Pulmonary artery endothelial cell (primary cell): ENCODE measurements around the gene SPRR2D. TPM values are rescaled to one million over a fixed set of nuclear protein-coding genes. Genes with fewer than 3 reads are reported as not detected.
"Not testable (repeated sequence)": the region's sequence is repeated elsewhere in the genome, so short reads cannot be mapped to it uniquely, and the experiment has no call there.

Experiments
- DNase-seq: peaks from one replicate; pipeline ENCODE4 v3.0.0-alpha.2; 2011; ENCODE audit warnings: low read depth, low spot score
- total RNA-seq: library from RNA; depleted of rRNA; stranded (reverse); fragments of >200 nt; gene quantifications from 2 replicates; pipeline ENCODE4 v1.2.3, GENCODE V29; 2014

SPRR2D gene
- total RNA-seq, 1 donor from 2014 or later: not detected

DNA sequence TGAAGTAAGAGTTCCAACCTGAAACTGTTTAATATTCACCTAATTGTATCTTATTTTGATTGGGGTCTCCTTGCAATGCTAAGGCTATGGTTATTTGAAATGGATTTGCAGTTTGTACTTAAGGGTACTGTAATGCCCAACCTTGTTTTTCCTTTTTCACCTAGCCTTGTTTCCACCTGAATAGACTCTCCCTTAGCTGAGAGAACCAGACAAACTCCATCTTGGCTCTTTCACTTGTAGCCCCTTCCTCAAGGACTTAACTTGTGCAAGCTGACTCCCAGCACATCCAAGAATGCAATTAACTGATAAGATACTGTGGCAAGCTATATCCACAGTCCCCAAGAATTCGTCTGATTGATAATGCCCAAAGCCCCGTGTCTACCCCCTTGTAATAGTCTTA, 19.1 kb downstream of the SPRR2D start:
- DNase-seq: not testable (repeated sequence)

DNA sequence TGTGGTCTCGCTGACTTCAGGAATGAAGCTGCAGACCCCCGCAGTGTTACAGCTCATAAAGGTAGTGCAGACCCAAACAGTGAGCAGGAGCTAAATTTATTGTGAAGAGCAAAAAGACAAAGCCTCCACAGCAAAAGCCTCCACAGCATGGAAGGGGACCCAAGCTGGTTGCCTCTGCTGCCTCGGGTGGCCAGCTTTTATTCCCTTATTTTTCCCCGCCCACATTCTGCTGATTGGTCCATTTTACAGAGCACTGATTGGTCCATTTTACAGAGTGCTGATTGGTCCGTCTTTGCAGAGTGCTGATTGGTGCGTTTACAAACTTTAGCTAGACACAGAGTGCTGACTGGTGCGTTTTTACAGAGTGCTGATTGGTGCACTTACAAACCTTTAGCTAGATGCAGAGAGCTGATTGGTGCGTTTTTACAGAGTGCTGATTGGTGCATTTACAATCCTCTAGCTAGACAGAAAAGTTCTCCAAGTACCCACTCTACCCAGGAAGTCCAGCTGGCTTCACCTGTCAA, 29.6 kb downstream of the SPRR2D start:
- not testable (repeated sequence) for DNase-seq

DNA sequence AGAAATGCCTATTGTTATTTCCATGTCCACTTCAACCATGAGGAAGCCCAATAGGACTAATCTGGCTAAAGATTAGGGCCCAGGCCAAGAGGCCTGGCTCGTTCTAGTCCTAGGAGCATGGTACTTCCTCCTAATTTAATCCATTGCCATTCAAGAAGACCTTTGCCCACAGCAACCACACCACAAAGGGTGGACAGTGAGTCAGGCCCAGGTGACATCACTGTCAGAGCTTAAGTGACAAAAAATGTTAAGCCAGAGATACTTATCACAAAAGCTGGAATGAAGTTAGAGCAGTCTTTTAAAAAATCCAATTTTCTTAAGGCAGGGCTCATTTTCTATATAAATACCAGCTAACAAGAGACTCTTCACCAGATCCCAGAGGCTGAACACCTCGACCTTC, 39.5 kb downstream of the SPRR2D start, which contains the start of gene SPRR3:
SPRR3 (plus strand) TSS at position 368 of the 400 bp plus-strand sequence. CDS start 1,272 bp downstream, outside the sequence.
- DNase-seq: no peak

DNA sequence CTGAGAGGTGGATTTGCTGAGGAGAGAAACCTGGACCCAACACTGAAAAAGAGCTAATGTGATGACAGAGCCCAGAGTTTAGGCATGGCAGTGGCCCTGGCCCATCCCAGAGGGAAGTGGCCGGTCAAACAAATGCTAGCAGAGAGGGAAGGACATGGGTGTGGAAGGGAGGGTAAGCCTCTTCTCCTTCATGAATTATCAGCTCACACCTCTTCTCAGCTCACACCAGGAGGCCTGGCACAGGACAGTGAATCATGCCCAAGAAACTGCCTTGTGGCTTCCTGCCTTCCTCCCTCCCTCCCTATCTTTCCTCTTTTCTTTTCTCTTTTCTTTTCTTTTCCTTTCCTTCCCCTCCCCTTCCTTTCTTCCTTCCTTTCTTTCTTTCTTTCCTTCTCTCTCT, 40.6 kb downstream of the SPRR2D start:
- no peak for DNase-seq

DNA sequence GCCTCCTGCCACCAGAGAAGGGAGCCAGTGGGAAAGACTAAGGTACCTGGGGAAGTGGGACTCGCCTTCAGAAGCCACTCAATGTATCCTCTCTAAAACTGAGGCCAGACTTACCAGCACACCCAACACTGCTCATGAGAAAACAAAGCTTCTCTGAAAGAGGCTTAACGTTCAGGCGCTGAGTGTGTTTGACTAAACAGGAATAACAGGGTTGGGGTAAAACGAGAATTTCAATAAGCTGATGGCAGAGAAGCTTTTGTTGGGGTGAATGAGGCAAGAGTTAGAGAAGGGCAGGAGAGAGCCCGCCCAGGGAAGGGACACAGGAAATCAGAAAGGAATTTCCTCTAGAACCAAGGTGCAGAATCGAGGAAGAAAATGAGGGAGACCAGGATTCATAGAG, 41.1 kb downstream of the SPRR2D start:
- no peak for DNase-seq

DNA sequence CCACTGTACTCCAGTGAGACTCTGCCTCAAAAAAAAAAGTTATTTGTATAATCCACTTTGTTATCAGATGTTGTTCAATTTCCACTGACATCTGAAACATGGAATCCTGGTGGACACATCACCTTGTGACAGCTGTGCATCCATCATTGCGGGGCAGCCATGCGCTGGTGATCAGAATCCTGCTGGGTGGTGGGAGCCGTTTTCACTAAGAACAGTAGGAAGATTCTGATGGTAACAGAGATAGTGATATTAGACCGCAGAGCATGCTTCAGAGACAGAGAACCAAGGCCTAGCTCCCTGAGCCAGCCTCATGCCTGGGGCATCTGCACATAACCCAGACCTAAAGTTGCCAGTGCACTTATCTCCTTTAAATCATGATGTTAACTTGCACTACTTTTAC, 42.4 kb downstream of the SPRR2D start:
- DNase-seq: no peak

DNA sequence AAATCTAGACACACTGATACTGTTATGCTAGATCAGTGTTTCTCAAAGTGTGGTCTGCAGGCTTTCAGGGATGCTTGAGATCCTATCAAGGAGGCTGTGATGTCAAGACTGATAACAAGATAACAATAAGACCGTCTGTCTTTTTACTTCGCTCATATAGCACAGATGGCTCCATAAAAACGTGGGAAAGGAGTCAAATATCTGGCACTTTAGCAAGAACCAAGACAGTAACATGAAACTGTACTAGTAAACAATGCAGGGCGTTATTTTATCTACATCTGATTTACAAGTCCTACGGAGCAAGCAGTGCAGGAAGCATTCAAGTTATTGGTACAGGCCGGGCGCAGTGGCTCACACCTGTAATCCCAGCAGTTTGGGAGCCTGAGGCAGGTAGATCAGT, 43.0 kb downstream of the SPRR2D start:
- DNase-seq: no peak

DNA sequence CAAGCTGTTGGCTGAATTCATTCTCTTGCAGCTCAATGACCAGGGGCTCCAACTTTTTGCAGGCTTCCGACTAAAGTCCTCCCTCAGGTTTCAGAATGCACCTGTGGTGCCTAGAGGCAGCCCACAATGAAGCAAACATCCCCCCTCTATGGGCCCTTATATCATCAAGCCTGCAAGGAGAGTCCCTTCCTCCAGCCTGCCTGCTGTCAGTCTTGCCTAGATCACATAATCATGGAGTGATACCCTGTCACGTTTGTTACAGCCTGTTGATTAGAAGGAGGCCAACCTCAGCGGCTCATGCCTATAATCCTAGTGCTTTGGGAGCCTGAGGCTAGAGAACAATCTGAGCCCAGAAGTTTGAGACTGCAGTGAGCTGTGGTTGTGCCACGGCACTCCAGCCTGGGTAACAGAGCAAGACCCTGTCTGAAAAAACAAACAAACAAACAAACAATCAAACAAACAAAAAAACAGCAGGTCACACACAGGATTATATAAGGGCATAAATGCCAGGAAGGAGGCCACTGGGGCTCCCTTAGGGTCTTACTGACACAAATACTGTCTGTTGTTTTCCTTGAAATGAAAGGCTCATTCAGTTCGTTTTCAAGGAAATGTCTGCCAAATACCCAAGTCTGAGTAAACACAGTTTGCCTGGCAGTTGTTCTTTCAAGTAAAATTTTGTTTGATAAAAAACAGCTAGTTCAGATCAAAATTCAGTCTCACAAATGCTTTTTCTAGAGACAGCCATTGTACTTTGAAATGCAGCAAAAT, 44.1 kb downstream of the SPRR2D start:
- DNase-seq: no peak

DNA sequence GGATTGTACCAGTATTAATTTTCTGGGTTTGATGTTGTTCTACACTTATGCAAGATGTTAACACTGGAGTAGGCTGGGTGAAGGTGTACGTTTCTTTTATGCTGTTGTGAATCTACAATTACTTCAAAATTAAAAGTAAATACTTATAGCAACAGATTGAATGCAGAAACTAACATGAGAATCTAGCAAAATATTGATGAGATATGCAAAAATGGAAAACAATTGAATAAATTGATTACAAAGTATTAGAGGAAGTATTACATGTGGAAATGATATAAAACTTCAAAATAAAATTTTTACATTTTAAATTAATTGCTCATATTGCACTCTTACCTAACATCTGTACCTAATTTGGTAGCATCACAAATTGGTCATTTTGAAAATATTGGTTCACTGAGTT, 45.1 kb downstream of the SPRR2D start:
- no peak for DNase-seq

DNA sequence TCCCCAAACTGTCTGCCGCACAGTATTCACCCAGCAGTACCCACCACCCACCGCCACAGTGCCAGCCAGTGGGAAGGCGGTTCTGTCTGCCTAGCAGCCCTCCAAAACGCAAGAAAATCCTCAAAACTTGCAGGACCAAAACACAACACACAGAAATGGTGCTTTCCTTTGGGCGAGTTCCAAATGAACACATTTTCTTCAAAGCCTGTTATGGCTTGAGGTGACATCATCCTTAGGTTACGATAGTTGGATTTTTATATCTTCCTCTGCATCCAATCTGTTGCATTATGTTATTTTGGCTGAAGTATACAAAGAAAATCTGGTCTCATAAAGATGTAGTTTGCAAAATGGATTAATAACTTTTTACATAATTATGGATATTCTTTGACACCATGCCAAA, 47.7 kb downstream of the SPRR2D start:
- no peak for DNase-seq

Other genes with a start within 250 kb of the SPRR2D start
- not detected in 2 replicates for gene LCE1D, start 244.4 kb downstream of the SPRR2D start, total RNA-seq
- gene LCE1C, start 234.5 kb downstream of the SPRR2D start, total RNA-seq: not detected in 2 replicates
- not detected in 2 replicates for gene LCE1B, start 229.1 kb downstream of the SPRR2D start, total RNA-seq
- gene LCE1A, start 213.6 kb downstream of the SPRR2D start, total RNA-seq: not detected in 2 replicates
- gene LCE6A, start 198.3 kb downstream of the SPRR2D start, total RNA-seq: not detected in 2 replicates
- not detected in 2 replicates for gene LCE7A, start 181.1 kb downstream of the SPRR2D start, total RNA-seq
- not detected in 2 replicates for gene SMCP, start 162.8 kb downstream of the SPRR2D start, total RNA-seq
- under 0.01 TPM in 1 of 2 replicates, not detected in the other for gene IVL, start 132.6 kb downstream of the SPRR2D start, total RNA-seq
- gene SPRR5, start 93.9 kb downstream of the SPRR2D start, total RNA-seq: not detected in 2 replicates
- not detected in 2 replicates for gene SPRR4, start 70.5 kb downstream of the SPRR2D start, total RNA-seq
- gene SPRR1A, start 57.0 kb downstream of the SPRR2D start, total RNA-seq: not detected in 2 replicates
- not detected in 2 replicates for gene SPRR3, start 39.4 kb downstream of the SPRR2D start, total RNA-seq
- gene SPRR1B, start 9.9 kb downstream of the SPRR2D start, total RNA-seq: not detected in 2 replicates
- not detected in 2 replicates for gene SPRR2A, start 16.4 kb upstream of the SPRR2D start, total RNA-seq
- not detected in 2 replicates for gene SPRR2B, start 30.5 kb upstream of the SPRR2D start, total RNA-seq
- gene SPRR2E, start 53.4 kb upstream of the SPRR2D start, total RNA-seq: not detected in 2 replicates
- gene SPRR2F, start 72.4 kb upstream of the SPRR2D start, total RNA-seq: not detected in 2 replicates
- gene SPRR2G, start 109.8 kb upstream of the SPRR2D start, total RNA-seq: not detected in 2 replicates
- gene LELP1, start 162.3 kb upstream of the SPRR2D start, total RNA-seq: not detected in 2 replicates
- gene PRR9, start 176.5 kb upstream of the SPRR2D start, total RNA-seq: not detected in 2 replicates
- not detected in 2 replicates for gene LORICRIN, start 218.6 kb upstream of the SPRR2D start, total RNA-seq